A549 (cell line): ENCODE results near the gene PXDN. TPM values are rescaled to one million over a fixed set of nuclear protein-coding genes. Genes with fewer than 3 reads are reported as not detected.

Source experiments
- ATAC-seq, 2 experiments: fragments of 200-7000 bp in 1 of 2; fragments of >200 bp in 1 of 2; cut with Nextera tagmentation in 1 of 2; cut with Tn5 transposase in 1 of 2; 3 replicates each; pipeline versions ENCODE4 v1.8.0 to v1.9.1; 2018 to 2020; ENCODE audit warnings: mild to moderate bottlenecking in 1 of 2, moderate library complexity in 1 of 2
- CTCF ChIA-PET: fragments of 300-600 bp; sonication (Branson Sonifier 250); formaldehyde crosslinking; extraction: SDS; loops from one replicate; lab custom pipeline; 2021; ENCODE audit warnings: antibody characterized with exemption, inconsistent platforms; lab: Yijun Ruan, JAX
- POLR2A ChIA-PET: fragments of 350-600 bp; formaldehyde crosslinking; extraction: SDS; loops from one replicate; lab custom pipeline; 2021; ENCODE audit warnings: antibody characterized with exemption, inconsistent platforms; lab: Yijun Ruan, JAX
- DNase-seq, 2 experiments: peaks; one replicate each; pipeline versions ENCODE4 v3.0.0 to v3.0.0-alpha.2; 2011 to 2016; ENCODE audit warnings: low read depth in 1 of 2, low spot score in 1 of 2
- FAIRE-seq: peaks from 2 replicates; lab custom pipeline; 2011; peaks lifted over from hg19 to GRCh38; lab: Jason Lieb, UNC
- H3K27ac ChIP-seq, 2 experiments: fragments of >200 bp; sonication (Bioruptor Twin); formaldehyde crosslinking; 3 replicates each; pipeline ENCODE4 v1.5.1; 2016 to 2017
- H3K4me1 ChIP-seq: fragments of >200 bp; sonication (Bioruptor Twin); formaldehyde crosslinking; 3 replicates; pipeline ENCODE4 v1.6.1; 2016
- H3K4me2 ChIP-seq: fragments of >200 bp; sonication (Bioruptor Twin); formaldehyde crosslinking; 3 replicates; pipeline ENCODE4 v1.6.1; 2016
- H3K4me3 ChIP-seq: fragments of >200 bp; sonication (Bioruptor Twin); formaldehyde crosslinking; 3 replicates; pipeline ENCODE4 v1.5.1; 2016
- H3K9me3 ChIP-seq: fragments of >200 bp; sonication (Bioruptor Twin); formaldehyde crosslinking; 3 replicates; pipeline ENCODE4 v1.6.1; 2016
- FOSB ChIP-seq: fragments of 250-450 bp; sonication (Bioruptor Pico); IDR thresholded peaks from 2 replicates; pipeline ENCODE4 v1.5.0; 2020; ENCODE audit warnings: mild to moderate bottlenecking, moderate library complexity
- FOXS1 ChIP-seq: fragments of 250-450 bp; sonication (Bioruptor Pico); IDR thresholded peaks from 2 replicates; pipeline ENCODE4 v1.5.0; 2020; ENCODE audit warnings: mild to moderate bottlenecking, moderate library complexity
- HDAC2 ChIP-seq: fragments of 200-600 bp; sonication (generic); IDR thresholded peaks from 2 replicates; pipeline ENCODE4 v1.6.1; 2016
- JUN ChIP-seq, 2 experiments: fragments of >200 bp; sonication (Bioruptor Twin); formaldehyde crosslinking; IDR thresholded peaks; 2 replicates in 1 of 2; 3 replicates in 1 of 2; pipeline ENCODE4 v1.6.1; 2016 to 2017
- NPAS2 ChIP-seq: fragments of 250-450 bp; sonication (Bioruptor Pico); IDR thresholded peaks from 2 replicates; pipeline ENCODE4 v1.8.0; 2022; ENCODE audit warnings: mild to moderate bottlenecking, moderate library complexity, borderline replicate concordance
- NR3C1 ChIP-seq: fragments of >200 bp; sonication (Bioruptor Twin); formaldehyde crosslinking; IDR thresholded peaks from 3 replicates; pipeline ENCODE4 v1.6.1; 2017
- POLR2A ChIP-seq: IDR thresholded peaks from 2 replicates; pipeline ENCODE4 v1.6.1; 2012; ENCODE audit warnings: mild to moderate bottlenecking, low read length
- RAD21 ChIP-seq, 2 experiments: fragments of >200 bp in 1 of 2; sonication (Bioruptor Twin) in 1 of 2; formaldehyde crosslinking in 1 of 2; IDR thresholded peaks in 1 of 2; conservative IDR thresholded peaks in 1 of 2; 2 replicates in 1 of 2; 3 replicates in 1 of 2; pipeline ENCODE4 v1.6.1; 2012 to 2018; ENCODE audit warnings: inconsistent platforms in 1 of 2
- RFX5 ChIP-seq: fragments of 450-650 bp; IDR thresholded peaks from 2 replicates; pipeline ENCODE4 v1.7.1; 2014; ENCODE audit warnings: antibody characterized with exemption, mild to moderate bottlenecking, moderate library complexity
- RNF2 ChIP-seq: fragments of 200-600 bp; sonication (generic); IDR thresholded peaks from 2 replicates; pipeline ENCODE4 v1.6.1; 2016; ENCODE audit warnings: low read depth, mild to moderate bottlenecking, antibody characterized with exemption, moderate library complexity, borderline replicate concordance
- SMC3 ChIP-seq: fragments of >200 bp; sonication (Bioruptor Twin); formaldehyde crosslinking; IDR thresholded peaks from 3 replicates; pipeline ENCODE4 v1.6.1; 2018; ENCODE audit warnings: inconsistent platforms
- TFCP2L1 ChIP-seq: fragments of 250-450 bp; sonication (Bioruptor Pico); IDR thresholded peaks from 2 replicates; pipeline ENCODE4 v1.5.0; 2021; ENCODE audit warnings: mild to moderate bottlenecking
- TP53 ChIP-seq: fragments of 250-450 bp; sonication (Bioruptor Pico); IDR thresholded peaks from 2 replicates; pipeline ENCODE4 v1.5.0; 2021; ENCODE audit warnings: mild to moderate bottlenecking, moderate library complexity
- ZNF302 ChIP-seq: fragments of 250-450 bp; sonication (Bioruptor Pico); IDR thresholded peaks from 2 replicates; pipeline ENCODE4 v1.9.0; 2021; ENCODE audit warnings: inconsistent platforms, mild to moderate bottlenecking, moderate library complexity
- WGBS: methylation state at CpG from one replicate; pipeline ENCODE4 v1.1.6; 2017; ENCODE audit errors: missing lambda C conversion rate; 5-methylcytosine and 5-hydroxymethylcytosine counted together
- polyA plus RNA-seq, 4 experiments: library from polyadenylated mRNA; depleted of rRNA in 3 of 4; stranded (reverse); fragments of >200 nt; fragmentation: RNase III in 1 of 4; extraction: RNeasy Plus Mini Kit Qiagen cat#74134 plus additional on column Dnase treatment in 1 of 4; gene quantifications; 2 replicates in 3 of 4; 3 replicates in 1 of 4; pipeline ENCODE4 v1.2.3, GENCODE V29; 2011 to 2017
- TF ChIP-seq, protein P1 (sequence below): fragments of 250-450 bp; sonication (Bioruptor Pico); IDR thresholded peaks from 2 replicates; pipeline ENCODE4 v1.5.0; 2021; ENCODE audit warnings: mild to moderate bottlenecking, moderate library complexity, borderline replicate concordance
- TF ChIP-seq, protein P2 (sequence below): fragments of >200 bp; sonication (Bioruptor Twin); formaldehyde crosslinking; IDR thresholded peaks from 3 replicates; pipeline ENCODE4 v1.5.1; 2016
- TF ChIP-seq, protein P3 (sequence below): fragments of 450-650 bp; IDR thresholded peaks from 2 replicates; pipeline ENCODE4 v1.6.1; 2014; ENCODE audit warnings: antibody characterized with exemption
- TF ChIP-seq, protein P4 (sequence below): fragments of >200 bp; sonication (Bioruptor Twin); formaldehyde crosslinking; IDR thresholded peaks from 3 replicates; pipeline ENCODE4 v1.6.1; 2016
- TF ChIP-seq, protein P5 (sequence below): IDR thresholded peaks from 2 replicates; pipeline ENCODE4 v1.6.1; 2012

Gene PXDN
- polyA plus RNA-seq, 2 of the 4 experiments (the other 2 are of a cell fraction): 3.7 to 7.3 TPM

DNA sequence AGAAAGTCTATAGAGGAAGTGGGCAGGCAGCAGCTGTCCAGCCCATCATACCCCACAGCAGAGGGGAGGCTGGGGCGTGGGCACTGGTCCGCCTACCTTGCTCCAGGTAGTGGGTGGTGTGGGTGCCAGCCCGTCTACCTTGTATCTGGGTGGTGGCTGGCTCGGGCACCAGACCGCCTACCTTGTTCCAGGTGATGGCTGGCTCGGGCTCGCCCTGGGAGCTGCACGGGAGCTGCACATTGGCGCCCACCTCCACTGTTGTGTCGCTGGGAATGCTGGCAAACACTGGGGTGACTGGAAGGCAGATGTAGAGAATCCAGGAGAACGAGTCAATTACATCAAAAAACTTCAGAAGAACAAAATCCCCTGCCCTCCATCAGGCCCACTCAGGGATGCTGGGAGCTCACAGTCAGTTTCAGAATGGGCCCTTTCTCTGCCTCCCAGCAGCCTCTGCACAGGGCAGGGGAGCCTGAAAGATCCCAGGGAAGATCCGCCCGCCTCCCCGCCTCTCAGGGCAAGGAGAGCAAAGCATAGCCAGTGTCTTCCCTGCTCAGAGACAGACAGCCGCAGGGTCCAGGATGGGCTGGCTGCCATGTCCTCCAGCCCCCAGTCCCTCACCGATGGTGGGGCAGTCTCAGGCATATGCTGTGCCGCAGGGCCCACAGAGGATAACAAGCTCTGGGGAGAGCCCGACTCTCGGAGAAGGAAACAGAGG, 82.3 kb downstream of the PXDN start:
- no peak for FAIRE-seq
- H3K4me1 ChIP-seq: no peaks in the 10 kb centered on the region
- H3K27ac ChIP-seq: no peak overlapping the region
- 62% methylated on average over 19 of the region's 19 CpGs for WGBS
- no peak for TF ChIP-seq HDAC2
- TF ChIP-seq, protein P1, sequence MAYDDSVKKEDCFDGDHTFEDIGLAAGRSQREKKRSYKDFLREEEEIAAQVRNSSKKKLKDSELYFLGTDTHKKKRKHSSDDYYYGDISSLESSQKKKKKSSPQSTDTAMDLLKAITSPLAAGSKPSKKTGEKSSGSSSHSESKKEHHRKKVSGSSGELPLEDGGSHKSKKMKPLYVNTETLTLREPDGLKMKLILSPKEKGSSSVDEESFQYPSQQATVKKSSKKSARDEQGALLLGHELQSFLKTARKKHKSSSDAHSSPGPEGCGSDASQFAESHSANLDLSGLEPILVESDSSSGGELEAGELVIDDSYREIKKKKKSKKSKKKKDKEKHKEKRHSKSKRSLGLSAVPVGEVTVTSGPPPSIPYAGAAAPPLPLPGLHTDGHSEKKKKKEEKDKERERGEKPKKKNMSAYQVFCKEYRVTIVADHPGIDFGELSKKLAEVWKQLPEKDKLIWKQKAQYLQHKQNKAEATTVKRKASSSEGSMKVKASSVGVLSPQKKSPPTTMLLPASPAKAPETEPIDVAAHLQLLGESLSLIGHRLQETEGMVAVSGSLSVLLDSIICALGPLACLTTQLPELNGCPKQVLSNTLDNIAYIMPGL (CRISPR knock-in tag): no peak
- no peak for TF ChIP-seq NR3C1
- TF ChIP-seq, all 56 proteins: peak for 0
- ChIA-PET POLR2A (no interaction called here), CTCF (interaction anchor here (1.3 kb wide), 1 partner anchor 13 kb away, joined by 3 read pairs; no protein-coding TSS in a partner anchor)
- no peaks in the 10 kb centered on the region for H3K9me3 ChIP-seq
- ATAC-seq (no peak; a peak in 1 of 6 replicates), DNase-seq (no peak)
- no peak overlapping the region for H3K4me2 ChIP-seq
- H3K4me3 ChIP-seq: no peak overlapping the region

DNA sequence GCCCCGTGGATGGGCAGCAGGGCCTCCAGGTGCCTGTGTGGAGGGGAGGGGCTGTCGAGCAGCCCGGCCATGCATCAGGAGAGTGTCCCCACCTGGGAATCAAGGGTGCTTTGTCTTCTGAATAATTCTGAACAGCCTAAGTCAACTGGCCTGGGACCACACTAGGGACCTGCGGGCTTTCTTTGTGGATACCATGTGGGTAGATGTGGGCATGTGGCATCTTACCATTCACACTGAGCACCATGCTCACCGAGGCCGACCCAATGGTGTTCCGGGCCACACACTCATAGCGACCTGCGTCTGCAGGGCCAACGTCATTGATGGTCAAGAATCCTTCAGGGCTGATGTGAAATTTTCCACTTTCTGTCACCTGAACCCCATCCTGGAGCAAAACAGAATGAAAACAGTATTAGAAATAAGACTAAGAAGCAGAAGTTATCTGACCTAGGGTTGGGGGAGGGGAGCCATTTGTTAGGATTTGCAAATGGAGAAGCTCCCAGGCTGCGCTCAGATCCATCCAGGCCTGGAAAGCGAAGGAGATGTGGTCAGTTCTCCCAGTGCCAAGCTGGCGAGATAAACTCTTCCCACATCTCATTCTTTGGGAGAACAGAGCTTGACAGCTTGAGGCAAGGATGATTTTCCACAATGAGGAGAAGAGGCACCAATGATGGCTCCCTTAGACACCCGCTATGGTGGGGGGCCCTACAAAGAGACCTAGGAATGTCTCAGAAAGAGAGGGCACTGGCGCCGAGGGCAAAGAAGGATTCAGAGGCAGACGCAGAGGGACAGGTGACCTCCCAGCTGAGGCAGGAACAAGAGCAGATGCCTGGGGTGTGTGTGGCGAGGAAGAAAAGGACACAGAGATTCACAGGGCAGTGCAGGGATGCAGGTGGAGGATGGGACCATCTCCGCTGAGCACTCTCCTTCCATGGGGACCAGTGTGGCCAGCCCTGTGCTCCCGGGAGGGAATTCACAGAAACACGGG, 83.4 kb downstream of the PXDN start:
- FAIRE-seq (no peak), ATAC-seq (no peak), DNase-seq (no peak)
- no peak for TF ChIP-seq FOSB
- TF ChIP-seq NPAS2 (CRISPR knock-in tag): no peak
- TF ChIP-seq ZNF302 (CRISPR knock-in tag): no peak
- TF ChIP-seq, protein P2, sequence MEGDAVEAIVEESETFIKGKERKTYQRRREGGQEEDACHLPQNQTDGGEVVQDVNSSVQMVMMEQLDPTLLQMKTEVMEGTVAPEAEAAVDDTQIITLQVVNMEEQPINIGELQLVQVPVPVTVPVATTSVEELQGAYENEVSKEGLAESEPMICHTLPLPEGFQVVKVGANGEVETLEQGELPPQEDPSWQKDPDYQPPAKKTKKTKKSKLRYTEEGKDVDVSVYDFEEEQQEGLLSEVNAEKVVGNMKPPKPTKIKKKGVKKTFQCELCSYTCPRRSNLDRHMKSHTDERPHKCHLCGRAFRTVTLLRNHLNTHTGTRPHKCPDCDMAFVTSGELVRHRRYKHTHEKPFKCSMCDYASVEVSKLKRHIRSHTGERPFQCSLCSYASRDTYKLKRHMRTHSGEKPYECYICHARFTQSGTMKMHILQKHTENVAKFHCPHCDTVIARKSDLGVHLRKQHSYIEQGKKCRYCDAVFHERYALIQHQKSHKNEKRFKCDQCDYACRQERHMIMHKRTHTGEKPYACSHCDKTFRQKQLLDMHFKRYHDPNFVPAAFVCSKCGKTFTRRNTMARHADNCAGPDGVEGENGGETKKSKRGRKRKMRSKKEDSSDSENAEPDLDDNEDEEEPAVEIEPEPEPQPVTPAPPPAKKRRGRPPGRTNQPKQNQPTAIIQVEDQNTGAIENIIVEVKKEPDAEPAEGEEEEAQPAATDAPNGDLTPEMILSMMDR: no peak
- no peak for TF ChIP-seq TFCP2L1 (CRISPR knock-in tag)
- TF ChIP-seq TP53 (CRISPR knock-in tag): no peak
- TF ChIP-seq, protein P3, sequence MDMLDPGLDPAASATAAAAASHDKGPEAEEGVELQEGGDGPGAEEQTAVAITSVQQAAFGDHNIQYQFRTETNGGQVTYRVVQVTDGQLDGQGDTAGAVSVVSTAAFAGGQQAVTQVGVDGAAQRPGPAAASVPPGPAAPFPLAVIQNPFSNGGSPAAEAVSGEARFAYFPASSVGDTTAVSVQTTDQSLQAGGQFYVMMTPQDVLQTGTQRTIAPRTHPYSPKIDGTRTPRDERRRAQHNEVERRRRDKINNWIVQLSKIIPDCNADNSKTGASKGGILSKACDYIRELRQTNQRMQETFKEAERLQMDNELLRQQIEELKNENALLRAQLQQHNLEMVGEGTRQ: no peak
- no peak for TF ChIP-seq SMC3
- TF ChIP-seq RAD21 (conservative IDR thresholded peaks at IDR 0.05 in 1 of 2, IDR thresholded peaks at IDR 0.05 in 1 of 2): no peak
- TF ChIP-seq, protein P4, sequence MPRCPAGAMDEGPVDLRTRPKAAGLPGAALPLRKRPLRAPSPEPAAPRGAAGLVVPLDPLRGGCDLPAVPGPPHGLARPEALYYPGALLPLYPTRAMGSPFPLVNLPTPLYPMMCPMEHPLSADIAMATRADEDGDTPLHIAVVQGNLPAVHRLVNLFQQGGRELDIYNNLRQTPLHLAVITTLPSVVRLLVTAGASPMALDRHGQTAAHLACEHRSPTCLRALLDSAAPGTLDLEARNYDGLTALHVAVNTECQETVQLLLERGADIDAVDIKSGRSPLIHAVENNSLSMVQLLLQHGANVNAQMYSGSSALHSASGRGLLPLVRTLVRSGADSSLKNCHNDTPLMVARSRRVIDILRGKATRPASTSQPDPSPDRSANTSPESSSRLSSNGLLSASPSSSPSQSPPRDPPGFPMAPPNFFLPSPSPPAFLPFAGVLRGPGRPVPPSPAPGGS: no peak
- no peak for TF ChIP-seq FOXS1 (CRISPR knock-in tag)
- TF ChIP-seq, protein P5, sequence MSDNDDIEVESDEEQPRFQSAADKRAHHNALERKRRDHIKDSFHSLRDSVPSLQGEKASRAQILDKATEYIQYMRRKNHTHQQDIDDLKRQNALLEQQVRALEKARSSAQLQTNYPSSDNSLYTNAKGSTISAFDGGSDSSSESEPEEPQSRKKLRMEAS: no peak
- no peak for TF ChIP-seq RFX5
- no peak for TF ChIP-seq POLR2A
- no peak for TF ChIP-seq JUN (IDR thresholded peaks at IDR 0.05)
- TF ChIP-seq RNF2: no peak
- H3K27ac ChIP-seq: no peak overlapping the region
- WGBS: 51% methylated on average over 20 of the region's 21 CpGs
- no peak overlapping the region for H3K4me2 ChIP-seq
- CTCF ChIA-PET: interaction anchor here (1.0 kb wide), 1 partner anchor 10 kb away, joined by 3 read pairs; no protein-coding TSS in a partner anchor
- H3K4me1 ChIP-seq: no peaks in the 10 kb centered on the region
- H3K4me3 ChIP-seq: no peak overlapping the region
- H3K9me3 ChIP-seq: no peaks in the 10 kb centered on the region
- POLR2A ChIA-PET: no interaction called here
